ENCODE measurements around the gene SHROOM3. TPM values are rescaled to one million over a fixed set of nuclear protein-coding genes. Genes with fewer than 3 reads are reported as not detected.

SHROOM3 gene
- total and polyA plus RNA-seq, 2 experiments from 2014 or later: 11.3 to 73.5 TPM

DNA sequence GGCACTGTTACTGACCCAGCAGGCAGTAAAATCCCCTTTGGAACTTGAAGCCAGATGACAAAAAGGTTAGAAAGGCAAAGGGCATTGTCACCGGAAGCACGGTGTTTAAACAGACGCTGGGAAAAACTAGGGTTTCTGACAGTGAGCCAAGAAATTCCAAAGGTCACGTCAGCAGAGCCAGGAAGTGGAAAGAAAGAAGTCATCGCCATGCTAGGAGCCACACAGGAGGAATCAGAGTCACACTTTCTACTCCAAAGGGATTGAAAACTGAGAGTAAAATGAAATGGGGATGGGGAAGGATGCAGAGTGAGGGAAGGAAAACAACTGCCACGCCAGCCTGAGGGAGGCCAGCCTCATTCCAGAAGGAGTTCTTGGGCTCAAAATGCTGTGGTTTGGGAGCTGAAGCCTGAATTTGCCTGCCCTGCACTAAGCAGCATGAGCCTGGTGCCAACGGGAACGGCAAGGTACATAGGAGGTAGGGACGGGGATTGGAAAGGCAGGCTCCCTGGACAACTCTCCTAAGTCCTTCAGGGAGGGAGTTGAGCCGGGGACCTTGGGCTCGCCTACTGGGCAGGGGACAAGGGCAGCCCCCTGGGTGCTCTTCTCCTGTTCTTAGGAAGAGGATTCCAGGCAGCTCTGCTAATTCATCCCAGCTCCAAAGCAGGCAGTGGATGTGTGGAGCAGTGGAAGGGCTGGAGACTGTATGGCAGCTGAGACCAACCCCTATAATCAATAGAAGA, 396.1 kb downstream of the SHROOM3 start (continued):
- TF ChIP-seq, protein P1, sequence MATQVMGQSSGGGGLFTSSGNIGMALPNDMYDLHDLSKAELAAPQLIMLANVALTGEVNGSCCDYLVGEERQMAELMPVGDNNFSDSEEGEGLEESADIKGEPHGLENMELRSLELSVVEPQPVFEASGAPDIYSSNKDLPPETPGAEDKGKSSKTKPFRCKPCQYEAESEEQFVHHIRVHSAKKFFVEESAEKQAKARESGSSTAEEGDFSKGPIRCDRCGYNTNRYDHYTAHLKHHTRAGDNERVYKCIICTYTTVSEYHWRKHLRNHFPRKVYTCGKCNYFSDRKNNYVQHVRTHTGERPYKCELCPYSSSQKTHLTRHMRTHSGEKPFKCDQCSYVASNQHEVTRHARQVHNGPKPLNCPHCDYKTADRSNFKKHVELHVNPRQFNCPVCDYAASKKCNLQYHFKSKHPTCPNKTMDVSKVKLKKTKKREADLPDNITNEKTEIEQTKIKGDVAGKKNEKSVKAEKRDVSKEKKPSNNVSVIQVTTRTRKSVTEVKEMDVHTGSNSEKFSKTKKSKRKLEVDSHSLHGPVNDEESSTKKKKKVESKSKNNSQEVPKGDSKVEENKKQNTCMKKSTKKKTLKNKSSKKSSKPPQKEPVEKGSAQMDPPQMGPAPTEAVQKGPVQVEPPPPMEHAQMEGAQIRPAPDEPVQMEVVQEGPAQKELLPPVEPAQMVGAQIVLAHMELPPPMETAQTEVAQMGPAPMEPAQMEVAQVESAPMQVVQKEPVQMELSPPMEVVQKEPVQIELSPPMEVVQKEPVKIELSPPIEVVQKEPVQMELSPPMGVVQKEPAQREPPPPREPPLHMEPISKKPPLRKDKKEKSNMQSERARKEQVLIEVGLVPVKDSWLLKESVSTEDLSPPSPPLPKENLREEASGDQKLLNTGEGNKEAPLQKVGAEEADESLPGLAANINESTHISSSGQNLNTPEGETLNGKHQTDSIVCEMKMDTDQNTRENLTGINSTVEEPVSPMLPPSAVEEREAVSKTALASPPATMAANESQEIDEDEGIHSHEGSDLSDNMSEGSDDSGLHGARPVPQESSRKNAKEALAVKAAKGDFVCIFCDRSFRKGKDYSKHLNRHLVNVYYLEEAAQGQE (IDR thresholded peaks at IDR 0.05; ENCODE audit: unreplicated experiment): no peak
- TF ChIP-seq NANOG (IDR thresholded peaks at IDR 0.05; ENCODE audit: borderline replicate concordance) (no peak), ZNF331 (CRISPR knock-in tag; IDR thresholded peaks at IDR 0.05; ENCODE audit: low read depth) (no peak), STAT1 (IDR thresholded peaks at IDR 0.05; ENCODE audit: unreplicated experiment) (no peak), POLR2AphosphoS5 (IDR thresholded peaks at IDR 0.05; ENCODE audit: low read depth) (no peak), ZNF114 (CRISPR knock-in tag; IDR thresholded peaks at IDR 0.05) (no peak), CREB1 (CRISPR knock-in tag; IDR thresholded peaks at IDR 0.05; ENCODE audit: low read depth) (no peak), EZH2 (IDR thresholded peaks at IDR 0.05; ENCODE audit: low read depth, unreplicated experiment) (no peak)
- TF ChIP-seq, protein P2, sequence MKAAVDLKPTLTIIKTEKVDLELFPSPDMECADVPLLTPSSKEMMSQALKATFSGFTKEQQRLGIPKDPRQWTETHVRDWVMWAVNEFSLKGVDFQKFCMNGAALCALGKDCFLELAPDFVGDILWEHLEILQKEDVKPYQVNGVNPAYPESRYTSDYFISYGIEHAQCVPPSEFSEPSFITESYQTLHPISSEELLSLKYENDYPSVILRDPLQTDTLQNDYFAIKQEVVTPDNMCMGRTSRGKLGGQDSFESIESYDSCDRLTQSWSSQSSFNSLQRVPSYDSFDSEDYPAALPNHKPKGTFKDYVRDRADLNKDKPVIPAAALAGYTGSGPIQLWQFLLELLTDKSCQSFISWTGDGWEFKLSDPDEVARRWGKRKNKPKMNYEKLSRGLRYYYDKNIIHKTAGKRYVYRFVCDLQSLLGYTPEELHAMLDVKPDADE (IDR thresholded peaks at IDR 0.05): no peak

DNA sequence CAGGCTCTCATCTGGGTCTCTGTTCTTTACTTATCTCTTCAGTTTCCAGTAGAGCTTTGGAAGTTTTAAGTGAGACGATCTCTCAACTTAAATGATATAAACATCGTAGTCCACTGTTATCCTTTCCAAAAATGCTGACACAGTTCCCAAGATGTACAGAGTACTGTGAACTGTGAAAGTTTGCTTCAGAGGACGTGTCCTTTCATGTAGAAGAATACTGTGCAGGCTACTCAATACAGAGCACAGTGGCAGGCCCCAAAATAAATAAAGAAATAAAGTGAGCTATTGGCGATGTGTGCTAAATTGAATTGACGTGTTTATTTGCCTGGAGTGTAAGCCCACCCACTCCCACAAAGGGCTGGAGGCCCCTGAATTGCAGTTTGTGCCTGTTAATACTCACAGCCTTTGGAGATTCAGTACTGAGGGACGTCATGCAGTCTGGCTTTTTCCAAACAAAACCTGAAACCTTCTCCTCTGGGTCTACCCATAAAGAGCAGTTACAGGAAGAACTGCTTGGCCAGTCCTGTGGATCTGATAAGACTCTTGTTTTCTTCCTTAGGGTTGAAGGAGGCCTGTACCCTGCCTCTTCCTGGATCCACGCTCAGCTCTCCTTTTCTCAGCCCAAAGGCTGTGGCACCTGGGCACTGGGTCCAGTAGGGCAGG, 396.8 kb downstream of the SHROOM3 start:
- no peak overlapping the region for H3K4me3 ChIP-seq
- TF ChIP-seq EZH2phosphoT487 (IDR thresholded peaks at IDR 0.05; ENCODE audit: unreplicated experiment) (no peak), CREB1 (CRISPR knock-in tag; IDR thresholded peaks at IDR 0.05; ENCODE audit: low read depth) (no peak), NANOG (IDR thresholded peaks at IDR 0.05; ENCODE audit: borderline replicate concordance) (no peak), JUNB (IDR thresholded peaks at IDR 0.05; ENCODE audit: unreplicated experiment) (no peak)
- TF ChIP-seq, protein P3, sequence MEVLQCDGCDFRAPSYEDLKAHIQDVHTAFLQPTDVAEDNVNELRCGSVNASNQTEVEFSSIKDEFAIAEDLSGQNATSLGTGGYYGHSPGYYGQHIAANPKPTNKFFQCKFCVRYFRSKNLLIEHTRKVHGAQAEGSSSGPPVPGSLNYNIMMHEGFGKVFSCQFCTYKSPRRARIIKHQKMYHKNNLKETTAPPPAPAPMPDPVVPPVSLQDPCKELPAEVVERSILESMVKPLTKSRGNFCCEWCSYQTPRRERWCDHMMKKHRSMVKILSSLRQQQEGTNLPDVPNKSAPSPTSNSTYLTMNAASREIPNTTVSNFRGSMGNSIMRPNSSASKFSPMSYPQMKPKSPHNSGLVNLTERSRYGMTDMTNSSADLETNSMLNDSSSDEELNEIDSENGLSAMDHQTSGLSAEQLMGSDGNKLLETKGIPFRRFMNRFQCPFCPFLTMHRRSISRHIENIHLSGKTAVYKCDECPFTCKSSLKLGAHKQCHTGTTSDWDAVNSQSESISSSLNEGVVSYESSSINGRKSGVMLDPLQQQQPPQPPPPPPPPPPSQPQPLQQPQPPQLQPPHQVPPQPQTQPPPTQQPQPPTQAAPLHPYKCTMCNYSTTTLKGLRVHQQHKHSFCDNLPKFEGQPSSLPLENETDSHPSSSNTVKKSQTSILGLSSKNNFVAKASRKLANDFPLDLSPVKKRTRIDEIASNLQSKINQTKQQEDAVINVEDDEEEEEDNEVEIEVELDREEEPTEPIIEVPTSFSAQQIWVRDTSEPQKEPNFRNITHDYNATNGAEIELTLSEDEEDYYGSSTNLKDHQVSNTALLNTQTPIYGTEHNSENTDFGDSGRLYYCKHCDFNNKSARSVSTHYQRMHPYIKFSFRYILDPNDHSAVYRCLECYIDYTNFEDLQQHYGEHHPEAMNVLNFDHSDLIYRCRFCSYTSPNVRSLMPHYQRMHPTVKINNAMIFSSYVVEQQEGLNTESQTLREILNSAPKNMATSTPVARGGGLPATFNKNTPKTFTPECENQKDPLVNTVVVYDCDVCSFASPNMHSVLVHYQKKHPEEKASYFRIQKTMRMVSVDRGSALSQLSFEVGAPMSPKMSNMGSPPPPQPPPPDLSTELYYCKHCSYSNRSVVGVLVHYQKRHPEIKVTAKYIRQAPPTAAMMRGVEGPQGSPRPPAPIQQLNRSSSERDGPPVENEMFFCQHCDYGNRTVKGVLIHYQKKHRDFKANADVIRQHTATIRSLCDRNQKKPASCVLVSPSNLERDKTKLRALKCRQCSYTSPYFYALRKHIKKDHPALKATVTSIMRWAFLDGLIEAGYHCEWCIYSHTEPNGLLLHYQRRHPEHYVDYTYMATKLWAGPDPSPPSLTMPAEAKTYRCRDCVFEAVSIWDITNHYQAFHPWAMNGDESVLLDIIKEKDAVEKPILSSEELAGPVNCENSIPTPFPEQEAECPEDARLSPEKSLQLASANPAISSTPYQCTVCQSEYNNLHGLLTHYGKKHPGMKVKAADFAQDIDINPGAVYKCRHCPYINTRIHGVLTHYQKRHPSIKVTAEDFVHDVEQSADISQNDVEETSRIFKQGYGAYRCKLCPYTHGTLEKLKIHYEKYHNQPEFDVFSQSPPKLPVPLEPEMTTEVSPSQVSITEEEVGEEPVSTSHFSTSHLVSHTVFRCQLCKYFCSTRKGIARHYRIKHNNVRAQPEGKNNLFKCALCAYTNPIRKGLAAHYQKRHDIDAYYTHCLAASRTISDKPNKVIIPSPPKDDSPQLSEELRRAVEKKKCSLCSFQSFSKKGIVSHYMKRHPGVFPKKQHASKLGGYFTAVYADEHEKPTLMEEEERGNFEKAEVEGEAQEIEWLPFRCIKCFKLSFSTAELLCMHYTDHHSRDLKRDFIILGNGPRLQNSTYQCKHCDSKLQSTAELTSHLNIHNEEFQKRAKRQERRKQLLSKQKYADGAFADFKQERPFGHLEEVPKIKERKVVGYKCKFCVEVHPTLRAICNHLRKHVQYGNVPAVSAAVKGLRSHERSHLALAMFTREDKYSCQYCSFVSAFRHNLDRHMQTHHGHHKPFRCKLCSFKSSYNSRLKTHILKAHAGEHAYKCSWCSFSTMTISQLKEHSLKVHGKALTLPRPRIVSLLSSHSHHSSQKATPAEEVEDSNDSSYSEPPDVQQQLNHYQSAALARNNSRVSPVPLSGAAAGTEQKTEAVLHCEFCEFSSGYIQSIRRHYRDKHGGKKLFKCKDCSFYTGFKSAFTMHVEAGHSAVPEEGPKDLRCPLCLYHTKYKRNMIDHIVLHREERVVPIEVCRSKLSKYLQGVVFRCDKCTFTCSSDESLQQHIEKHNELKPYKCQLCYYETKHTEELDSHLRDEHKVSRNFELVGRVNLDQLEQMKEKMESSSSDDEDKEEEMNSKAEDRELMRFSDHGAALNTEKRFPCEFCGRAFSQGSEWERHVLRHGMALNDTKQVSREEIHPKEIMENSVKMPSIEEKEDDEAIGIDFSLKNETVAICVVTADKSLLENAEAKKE (CRISPR knock-in tag; IDR thresholded peaks at IDR 0.05): no peak
- TF ChIP-seq, protein P2 (IDR thresholded peaks at IDR 0.05): no peak

More for the DNA sequence above, 396.8 kb downstream of the SHROOM3 start:
- Mint-ChIP-seq H3K27ac (no peak overlapping the region), H3K4me1 (peaks cover 19% of the 10 kb centered on the region), H3K36me3 (ENCODE audit: low read depth) (no peaks in the 10 kb centered on the region), H3K9me3 (no peaks in the 10 kb centered on the region), H3K27me3 (ENCODE audit: insufficient read depth, low read depth, poor library complexity) (peaks cover 4% of the 10 kb centered on the region), H3K4me3 (no peak overlapping the region)
- 0 out of 2 replicates have a peak, but pooled peaks cover 11% of the 10 kb centered on the region for H3K4me1 ChIP-seq (ENCODE audit: insufficient read depth)
- no peak overlapping the region for H3K4me2 ChIP-seq
- peak overlapping the region; percentile 98 for H2AFZ ChIP-seq
- H3K79me2 ChIP-seq (replicated peaks; ENCODE audit: insufficient read depth): no peaks in the 10 kb centered on the region
- no peaks in the 10 kb centered on the region for H4K20me1 ChIP-seq (replicated peaks; ENCODE audit: insufficient read depth)
- DNase-seq (ENCODE audit: low spot score): no peak
- H3K27me3 ChIP-seq (ENCODE audit: insufficient read depth): no peaks in the 10 kb centered on the region
- H3F3A ChIP-seq (replicated peaks; ENCODE audit: low read depth): no peaks in the 10 kb centered on the region
- no peaks in the 10 kb centered on the region for H3K9me2 ChIP-seq (ENCODE audit: insufficient read depth)
- no peak overlapping the region for H3K27ac ChIP-seq (ENCODE audit: low read depth)
- H3K36me3 ChIP-seq (ENCODE audit: insufficient read depth): no peaks in the 10 kb centered on the region
- ATAC-seq: no peak

Measured in GM23338 (cell line).